ENCODE data around the gene NIN. TPM values are rescaled to one million over a fixed set of nuclear protein-coding genes. Genes with fewer than 3 reads are reported as not detected.

NIN gene
- total RNA-seq, 6 experiments from 2014 or later, result 6.4 to 10.9 (median 7.5) TPM

DNA sequence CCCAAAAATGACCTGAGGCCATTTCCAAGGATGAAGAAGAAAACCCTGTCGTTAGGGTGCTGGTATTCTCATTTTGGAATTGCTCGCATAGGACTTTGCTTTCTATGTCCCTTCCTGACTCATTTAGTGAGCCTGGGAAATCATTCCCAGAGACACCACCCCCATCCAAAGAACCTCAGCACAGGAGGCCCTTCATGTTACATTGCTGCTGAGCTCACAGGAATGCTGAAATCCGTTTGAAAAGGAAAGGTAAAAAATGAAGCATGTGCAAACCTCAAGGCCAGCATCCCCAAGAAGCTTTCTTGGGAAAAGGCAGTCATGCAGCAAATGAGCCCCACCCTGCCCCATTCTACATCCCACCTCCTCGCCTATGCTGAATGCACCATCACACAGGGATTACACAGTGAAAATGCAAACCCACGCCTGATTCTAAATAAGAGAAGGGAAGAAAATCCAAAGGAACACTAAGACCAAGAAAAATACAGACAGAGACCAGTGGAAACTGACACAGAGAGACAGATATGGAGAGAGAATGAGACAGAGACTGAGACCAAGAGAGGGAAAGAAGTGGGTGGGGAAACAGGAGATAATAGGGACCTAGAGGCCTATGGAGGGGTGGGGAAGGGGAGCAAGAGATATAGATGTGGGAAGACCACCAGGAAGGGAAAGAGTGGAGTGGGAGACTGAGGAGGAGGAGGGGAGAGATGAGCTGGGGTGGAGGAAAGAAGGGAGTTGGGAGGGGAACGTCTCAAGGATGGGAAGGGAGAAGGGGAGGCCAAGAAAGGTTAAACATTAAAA is 33.5 kb downstream of the NIN start:
- ATAC-seq (no peak), DNase-seq (no peak)
- H3K4me3 ChIP-seq, result no peak overlapping the region
- no peak for TF ChIP-seq POLR2A (IDR thresholded peaks at IDR 0.05)
- TF ChIP-seq, protein P1, sequence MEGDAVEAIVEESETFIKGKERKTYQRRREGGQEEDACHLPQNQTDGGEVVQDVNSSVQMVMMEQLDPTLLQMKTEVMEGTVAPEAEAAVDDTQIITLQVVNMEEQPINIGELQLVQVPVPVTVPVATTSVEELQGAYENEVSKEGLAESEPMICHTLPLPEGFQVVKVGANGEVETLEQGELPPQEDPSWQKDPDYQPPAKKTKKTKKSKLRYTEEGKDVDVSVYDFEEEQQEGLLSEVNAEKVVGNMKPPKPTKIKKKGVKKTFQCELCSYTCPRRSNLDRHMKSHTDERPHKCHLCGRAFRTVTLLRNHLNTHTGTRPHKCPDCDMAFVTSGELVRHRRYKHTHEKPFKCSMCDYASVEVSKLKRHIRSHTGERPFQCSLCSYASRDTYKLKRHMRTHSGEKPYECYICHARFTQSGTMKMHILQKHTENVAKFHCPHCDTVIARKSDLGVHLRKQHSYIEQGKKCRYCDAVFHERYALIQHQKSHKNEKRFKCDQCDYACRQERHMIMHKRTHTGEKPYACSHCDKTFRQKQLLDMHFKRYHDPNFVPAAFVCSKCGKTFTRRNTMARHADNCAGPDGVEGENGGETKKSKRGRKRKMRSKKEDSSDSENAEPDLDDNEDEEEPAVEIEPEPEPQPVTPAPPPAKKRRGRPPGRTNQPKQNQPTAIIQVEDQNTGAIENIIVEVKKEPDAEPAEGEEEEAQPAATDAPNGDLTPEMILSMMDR (IDR thresholded peaks at IDR 0.05), result no peak
- WGBS (ENCODE audit: insufficient coverage, low coverage, low lambda C conversion rate, missing lambda C conversion rate), result 61% methylated on average over 5 of the region's 6 CpGs
- H3K4me1 ChIP-seq, result no peaks in the 10 kb centered on the region
- intact Hi-C loops (cut with DNase I), result no loop called here
- H3K27ac ChIP-seq, result no peak overlapping the region
- H3K36me3 ChIP-seq, result no peaks in the 10 kb centered on the region
- H3K27me3 ChIP-seq, result no peaks in the 10 kb centered on the region
- no peaks in the 10 kb centered on the region for H3K9me3 ChIP-seq

GRCh38 chr14:50796390-50796789 is 34.6 kb downstream of the NIN start:
- TF ChIP-seq, protein P1 (IDR thresholded peaks at IDR 0.05), result no peak
- TF ChIP-seq POLR2A (IDR thresholded peaks at IDR 0.05), result no peak
- Histone ChIP-seq H3K36me3 (no peaks in the 10 kb centered on the region), H3K4me3 (no peak overlapping the region), H3K9me3 (no peaks in the 10 kb centered on the region), H3K27me3 (no peaks in the 10 kb centered on the region), H3K4me1 (no peaks in the 10 kb centered on the region), H3K27ac (no peak overlapping the region)
- no peak for DNase-seq
- no peak for ATAC-seq
- 87% methylated on average over 4 of the region's 6 CpGs for WGBS (ENCODE audit: insufficient coverage, low coverage, low lambda C conversion rate, missing lambda C conversion rate)
- intact Hi-C loops (cut with DNase I), result no loop called here

GRCh38 chr14:50795909-50796308 is 35.1 kb downstream of the NIN start:
- H3K36me3 ChIP-seq, result no peaks in the 10 kb centered on the region
- DNase-seq (no peak), ATAC-seq (no peak)
- intact Hi-C loops (cut with DNase I), result no loop called here
- no peaks in the 10 kb centered on the region for H3K27me3 ChIP-seq
- no peaks in the 10 kb centered on the region for H3K9me3 ChIP-seq
- 91% methylated on average over 3 of the region's 3 CpGs for WGBS (ENCODE audit: insufficient coverage, low coverage, low lambda C conversion rate, missing lambda C conversion rate)
- TF ChIP-seq POLR2A (IDR thresholded peaks at IDR 0.05), result no peak
- TF ChIP-seq, protein P1 (IDR thresholded peaks at IDR 0.05), result no peak
- H3K27ac ChIP-seq, result no peak overlapping the region
- H3K4me3 ChIP-seq, result no peak overlapping the region
- no peaks in the 10 kb centered on the region for H3K4me1 ChIP-seq

DNA sequence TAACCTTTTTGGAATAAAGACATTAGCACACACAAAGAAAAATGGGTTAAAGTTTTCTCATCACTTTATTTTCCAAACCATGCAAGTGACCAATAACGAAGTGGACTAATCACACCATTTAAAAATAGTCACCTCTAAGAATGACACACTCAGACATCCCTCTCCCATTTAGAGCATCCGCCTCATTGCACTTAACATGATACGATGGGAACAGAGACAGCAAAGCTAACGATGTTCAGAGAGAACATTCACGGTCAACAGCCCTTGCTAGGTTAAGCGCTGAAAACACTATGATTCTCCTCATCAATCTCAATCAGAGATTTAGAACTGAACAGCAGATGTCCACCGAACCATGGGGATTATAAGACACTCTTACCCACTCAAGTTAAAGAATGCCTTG is 35.8 kb downstream of the NIN start:
- no peaks in the 10 kb centered on the region for H3K9me3 ChIP-seq
- WGBS (ENCODE audit: insufficient coverage, low coverage, low lambda C conversion rate, missing lambda C conversion rate), result 89% methylated on average over 7 of the region's 7 CpGs
- no peak for ATAC-seq
- H3K4me1 ChIP-seq, result no peaks in the 10 kb centered on the region
- no peak for TF ChIP-seq POLR2A (IDR thresholded peaks at IDR 0.05)
- TF ChIP-seq, protein P1 (IDR thresholded peaks at IDR 0.05), result no peak
- intact Hi-C loops (cut with DNase I), result no loop called here
- no peaks in the 10 kb centered on the region for H3K36me3 ChIP-seq
- no peak overlapping the region for H3K4me3 ChIP-seq
- DNase-seq, result no peak
- no peak overlapping the region for H3K27ac ChIP-seq
- no peaks in the 10 kb centered on the region for H3K27me3 ChIP-seq

All from right lobe of liver (tissue), 6 donors.